Activated naive CD8-positive, alpha-beta T cell treated with anti-CD3 and anti-CD28 coated beads, Interleukin-2, amount 50 U/mL, for 16 hours (primary cell): ENCODE results near the gene GYPE.
"Not testable (repeated sequence)": the region's sequence is repeated elsewhere in the genome, so short reads cannot be mapped to it uniquely, and the experiment has no call there.

ENCODE experiments used
- DNase-seq: peaks from one replicate; pipeline ENCODE4 v3.0.0-alpha.2; 2020; ENCODE audit warnings: low read depth, low spot score

GYPE gene

GRCh38 chr4:143870523-143871268, 34.7 kb downstream of the GYPE start:
- DNase-seq: not testable (repeated sequence)

DNA sequence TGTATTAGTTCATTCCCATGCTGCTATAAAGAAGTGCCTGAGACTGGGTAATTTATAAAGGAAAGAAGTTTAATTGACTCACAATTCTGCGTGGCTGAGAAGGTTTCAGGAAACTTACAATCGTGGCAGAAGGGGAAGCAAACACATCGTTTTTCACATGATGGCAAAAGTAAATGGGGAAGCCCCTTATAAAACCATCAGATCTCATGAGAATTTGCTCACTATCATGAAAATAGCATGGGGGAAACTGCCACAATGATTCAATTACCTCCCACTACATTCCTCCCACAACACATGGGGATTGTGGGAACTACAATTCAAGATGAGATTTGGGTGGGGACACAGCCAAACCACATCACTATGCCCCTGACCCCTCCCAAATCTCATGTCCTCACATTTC, 35.4 kb downstream of the GYPE start:
- DNase-seq: not testable (repeated sequence)

DNA sequence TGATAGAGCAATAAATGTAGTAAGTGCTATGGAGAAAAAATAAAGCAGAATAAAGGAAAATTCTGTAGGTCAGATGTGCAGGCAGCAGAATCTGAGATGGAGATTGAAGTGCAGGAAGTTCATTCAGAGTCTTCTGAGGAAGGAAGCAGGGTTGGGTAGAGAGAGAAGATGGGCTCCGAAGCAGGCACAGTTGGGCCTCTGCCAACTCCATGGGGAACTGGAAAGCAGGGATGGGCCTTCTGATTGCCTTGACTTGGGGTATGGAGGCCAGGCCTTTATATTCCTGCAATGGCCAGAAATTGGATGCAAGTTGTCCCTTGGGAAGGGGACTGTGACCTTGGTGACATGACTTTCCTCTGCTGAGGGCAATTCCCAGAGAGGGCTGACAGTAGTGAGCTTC, 42.6 kb downstream of the GYPE start:
- not testable (repeated sequence) for DNase-seq

DNA sequence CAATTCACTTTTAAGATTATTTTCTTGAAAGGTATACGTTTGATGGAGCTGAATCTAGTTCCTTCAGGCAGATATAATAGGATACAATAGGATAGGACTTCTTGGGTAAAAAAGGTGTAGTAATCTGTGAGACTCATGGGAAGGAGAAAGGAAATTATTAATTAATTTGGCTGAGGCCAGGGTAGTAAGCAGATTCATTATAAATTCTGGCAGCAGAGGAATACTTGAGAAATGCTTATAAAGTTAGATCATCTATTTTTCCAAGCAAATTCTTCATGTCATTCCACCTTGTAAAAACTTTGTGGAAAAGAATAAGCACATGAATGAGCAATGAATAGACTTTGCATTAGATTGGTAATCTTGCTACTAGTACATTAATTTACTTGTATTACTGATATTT, 46.9 kb downstream of the GYPE start:
- no peak for DNase-seq

GRCh38 chr4:143857391-143858336, 47.7 kb downstream of the GYPE start:
- not testable (repeated sequence) for DNase-seq

DNA sequence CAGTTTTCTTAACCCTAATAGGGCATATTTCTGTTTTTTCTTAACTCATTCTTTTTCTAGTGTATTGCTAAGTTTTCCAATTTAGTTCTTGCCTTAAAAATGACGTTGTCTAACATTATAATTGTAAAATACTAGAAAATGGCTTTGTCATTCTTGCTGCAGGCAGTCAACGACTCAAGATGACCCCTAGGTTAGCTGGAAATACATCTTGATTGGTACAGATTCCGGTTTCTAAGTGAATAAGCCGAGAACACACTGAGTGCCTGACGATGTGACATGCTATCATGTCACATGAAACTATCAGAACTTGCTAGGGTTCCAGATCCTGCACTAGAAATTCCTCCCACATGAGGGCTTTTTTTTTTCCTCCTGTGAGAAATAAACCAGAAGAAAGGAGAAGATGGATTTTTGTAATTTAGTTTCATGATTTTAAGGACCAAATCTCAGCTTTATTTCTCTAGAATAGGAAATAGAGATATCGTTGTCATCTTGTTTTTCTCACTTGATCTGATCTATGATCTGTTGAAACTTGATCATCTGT, 49.3 kb downstream of the GYPE start:
- DNase-seq: not testable (repeated sequence)

DNA sequence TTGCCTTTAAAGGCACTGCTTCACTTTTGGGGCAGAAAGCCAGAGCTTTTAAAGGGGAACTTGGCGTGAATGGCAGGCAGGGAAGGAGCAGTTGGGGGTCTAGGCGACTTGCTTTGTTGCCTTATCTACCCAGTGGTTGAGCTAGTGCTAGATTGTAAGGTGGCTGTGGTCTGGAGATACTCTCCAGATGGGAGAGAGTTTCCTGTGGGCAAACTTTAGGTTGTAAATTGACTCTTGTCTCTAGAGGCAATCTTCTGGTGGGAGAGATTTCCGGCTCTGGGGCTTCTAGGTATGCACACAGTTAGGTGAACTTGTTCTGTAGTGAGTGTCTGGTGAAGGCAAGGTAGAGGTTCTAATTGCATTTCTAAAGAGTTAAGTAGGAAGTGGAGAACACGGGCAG, 50.7 kb downstream of the GYPE start:
- not testable (repeated sequence) for DNase-seq

GRCh38 chr4:143849296-143849695, 56.1 kb downstream of the GYPE start:
- not testable (repeated sequence) for DNase-seq

GRCh38 chr4:143843506-143843832, 61.9 kb downstream of the GYPE start:
- not testable (repeated sequence) for DNase-seq

GRCh38 chr4:143842624-143843505, 62.5 kb downstream of the GYPE start:
- DNase-seq: not testable (repeated sequence)

DNA sequence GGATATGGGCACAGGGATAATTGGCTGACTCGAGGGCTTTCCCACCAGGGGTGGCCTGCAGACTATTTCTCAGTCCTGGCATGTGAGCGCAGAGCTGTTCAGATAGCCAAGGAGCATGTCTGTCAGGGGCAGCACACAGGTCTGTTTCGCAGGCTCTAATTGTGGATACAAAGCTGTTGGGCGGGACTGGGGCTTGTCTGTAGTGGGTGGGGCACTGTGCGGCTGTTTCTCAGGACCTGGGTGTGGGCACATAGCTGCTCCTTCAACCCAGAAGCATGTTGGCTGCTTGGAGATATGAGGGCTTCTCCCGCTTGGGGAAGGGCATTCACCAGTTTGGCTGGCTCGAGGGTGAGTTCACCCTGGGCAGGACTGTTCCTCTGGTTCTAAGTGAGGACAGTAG, 65.9 kb downstream of the GYPE start:
- not testable (repeated sequence) for DNase-seq

DNA sequence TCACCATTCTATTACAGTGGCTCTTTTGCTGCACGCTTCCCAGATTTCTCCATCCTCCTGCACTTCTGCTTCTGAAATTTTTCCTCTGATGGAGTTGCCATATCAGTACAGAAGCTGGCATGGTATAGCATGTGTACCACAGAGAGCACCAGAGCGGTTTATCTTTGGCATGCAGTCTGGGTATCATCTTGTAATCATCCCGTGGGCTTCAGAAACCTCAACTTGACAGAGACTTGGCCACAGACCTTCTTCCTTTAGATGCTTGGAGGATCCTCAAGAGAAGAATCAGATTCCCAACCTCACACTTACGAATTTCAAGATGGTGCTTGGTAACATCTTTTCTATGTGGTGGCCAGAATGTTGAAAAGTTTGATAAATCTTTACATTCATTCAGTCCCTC, 71.2 kb downstream of the GYPE start:
- not testable (repeated sequence) for DNase-seq

DNA sequence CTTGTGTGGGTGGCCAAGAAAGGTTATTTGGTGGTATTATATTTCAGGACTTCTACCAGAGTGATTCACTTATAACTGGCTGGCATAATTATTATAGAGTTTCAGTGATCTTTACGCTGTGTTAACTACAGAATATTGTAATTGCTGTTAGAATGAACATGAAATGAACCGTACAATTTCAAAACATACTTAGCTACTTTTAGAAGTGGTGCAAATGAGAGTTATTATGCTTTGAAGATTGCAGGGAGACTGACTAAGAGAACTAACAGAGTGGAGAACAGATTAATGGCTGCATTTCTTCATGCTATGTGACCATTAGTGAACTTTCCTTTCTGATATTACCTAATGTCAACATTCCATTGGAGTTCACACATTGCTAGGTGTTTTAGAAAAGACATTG, 71.7 kb downstream of the GYPE start:
- DNase-seq: not testable (repeated sequence)

- not testable (repeated sequence) for DNase-seq
Measured at GRCh38 chr4:143830576-143830975, 74.8 kb downstream of the GYPE start.

- not testable (repeated sequence) for DNase-seq
Measured at GRCh38 chr4:143829239-143829620, 76.1 kb downstream of the GYPE start.
